Caco-2 (cell line): Measurements from ENCODE around the gene AHNAK2. TPM values are rescaled to one million over a fixed set of nuclear protein-coding genes. Genes with fewer than 3 reads are reported as not detected.

Experiments used
- BruUV-seq: library from RNA; stranded (reverse); fragments of 400-500 nt; replicated peaks from 2 replicates; lab custom pipeline; 2021; lab: Mats Ljungman, UMichigan
- CTCF ChIA-PET: fragments of 300-600 bp; sonication (Branson Sonifier 250); formaldehyde crosslinking; loops from one replicate; lab custom pipeline; 2022; ENCODE audit warnings: antibody characterized with exemption; lab: Charles Lee
- POLR2A ChIA-PET: fragments of 300-600 bp; sonication (Branson Sonifier 250); formaldehyde crosslinking; loops from one replicate; lab custom pipeline; 2022; ENCODE audit warnings: antibody characterized with exemption; lab: Charles Lee
- DNase-seq, 2 experiments: peaks; one replicate each; pipeline versions ENCODE4 v3.0.0 to v3.0.0-alpha.2; 2020 to 2022
- H3K27me3 ChIP-seq: replicated peaks from 2 replicates; pipeline ENCODE4 v1.6.0; 2011; ENCODE audit warnings: low read length; ENCODE audit not compliant: control insufficient read depth, insufficient read depth
- H3K36me3 ChIP-seq: 2 replicates; pipeline ENCODE4 v1.5.1; 2011; ENCODE audit warnings: low read length; ENCODE audit not compliant: control insufficient read depth, insufficient read depth
- H3K4me1 ChIP-seq: fragments of 250-450 bp; sonication (Bioruptor Pico); 2 replicates; pipeline ENCODE4 v1.5.1; 2020; ENCODE audit warnings: mild to moderate bottlenecking
- H3K4me3 ChIP-seq: 2 replicates; pipeline ENCODE4 v1.5.1; 2011; ENCODE audit warnings: low read depth, mild to moderate bottlenecking, control low read depth, low read length
- H3K9me3 ChIP-seq: fragments of 250-450 bp; sonication (Bioruptor Pico); 2 replicates; pipeline ENCODE4 v1.5.1; 2020; ENCODE audit warnings: mild to moderate bottlenecking, moderate library complexity
- H3K27ac Mint-ChIP-seq: one replicate; pipeline ENCODE4 v1.8.0; 2022; ENCODE audit warnings: mixed read lengths; ENCODE audit not compliant: unreplicated experiment
- H3K27me3 Mint-ChIP-seq: one replicate; pipeline ENCODE4 v1.8.0; 2022; ENCODE audit warnings: mixed read lengths; ENCODE audit not compliant: insufficient read depth, unreplicated experiment
- H3K36me3 Mint-ChIP-seq: one replicate; pipeline ENCODE4 v1.8.0; 2022; ENCODE audit warnings: mild to moderate bottlenecking, mixed read lengths; ENCODE audit not compliant: insufficient read depth, unreplicated experiment
- H3K4me1 Mint-ChIP-seq: one replicate; pipeline ENCODE4 v1.8.0; 2022; ENCODE audit warnings: low read depth, mixed read lengths; ENCODE audit not compliant: unreplicated experiment
- H3K4me3 Mint-ChIP-seq: one replicate; pipeline ENCODE4 v1.8.0; 2022; ENCODE audit warnings: mild to moderate bottlenecking, moderate library complexity, mixed read lengths; ENCODE audit not compliant: unreplicated experiment
- H3K9me3 Mint-ChIP-seq: one replicate; pipeline ENCODE4 v1.8.0; 2022; ENCODE audit warnings: mixed read lengths; ENCODE audit not compliant: unreplicated experiment
- CTCF ChIP-seq, 2 experiments: fragments of 200-600 bp in 1 of 2; IDR thresholded peaks; 1 replicate in 1 of 2; 2 replicates in 1 of 2; pipeline versions ENCODE4 v1.5.1 to v1.8.0; 2011 to 2022; ENCODE audit warnings: antibody characterized with exemption in 1 of 2, control low read depth in 1 of 2, inconsistent platforms in 1 of 2, low read depth in 1 of 2, low read length in 1 of 2, mild to moderate bottlenecking in 1 of 2, moderate library complexity in 1 of 2; ENCODE audit not compliant: insufficient read depth in 1 of 2, severe bottlenecking in 1 of 2, unreplicated experiment in 1 of 2
- intact Hi-C: fragments of 100-400 bp; cut with micrococcal nuclease; formaldehyde crosslinking; loops from one replicate; pipeline ENCODE4 v1.10.0; 2022; ENCODE audit not compliant: unreplicated experiment
- total RNA-seq: library from RNA; stranded (reverse); gene quantifications from 2 replicates; pipeline ENCODE4 v1.2.3, GENCODE V29; 2022

AHNAK2 gene
- total RNA-seq, 1 experiment from 2014 or later = 0.77 TPM

- Histone ChIP-seq H3K9me3 (no peaks in the 10 kb centered on the region), H3K4me1 (0 out of 2 replicates have a peak, but pooled peaks cover 3% of the 10 kb centered on the region), H3K4me3 (no peak overlapping the region), H3K27me3 (peaks cover 3% of the 10 kb centered on the region), H3K36me3 (no peaks in the 10 kb centered on the region)
- no peaks in the 10 kb centered on the region for H3K4me1 Mint-ChIP-seq
- no peaks in the 10 kb centered on the region for H3K36me3 Mint-ChIP-seq
- CTCF ChIA-PET = interaction anchor here (0.5 to 0.7 kb wide), 3 partner anchors 109 to 325 kb away, joined by 3 to 5 read pairs (median 4); no protein-coding TSS in a partner anchor
- no peaks in the 10 kb centered on the region for H3K9me3 Mint-ChIP-seq
- H3K27ac Mint-ChIP-seq = no peak overlapping the region
- H3K27me3 Mint-ChIP-seq = peaks cover 11% of the 10 kb centered on the region
- no peak for DNase-seq
- no peak overlapping the region for H3K4me3 Mint-ChIP-seq
- no peak for TF ChIP-seq CTCF (IDR thresholded peaks at IDR 0.05; ENCODE audit: insufficient read depth in 1 of 2, low read depth in 1 of 2, low read length in 1 of 2, severe bottlenecking in 1 of 2, unreplicated experiment in 1 of 2)
- BruUV-seq = no TSS peak
- POLR2A ChIA-PET = no interaction called here
- intact Hi-C loops = no loop called here
These were observed 41.0 kb downstream of the AHNAK2 start for GRCh38 chr14:104937161-104937560.

DNA sequence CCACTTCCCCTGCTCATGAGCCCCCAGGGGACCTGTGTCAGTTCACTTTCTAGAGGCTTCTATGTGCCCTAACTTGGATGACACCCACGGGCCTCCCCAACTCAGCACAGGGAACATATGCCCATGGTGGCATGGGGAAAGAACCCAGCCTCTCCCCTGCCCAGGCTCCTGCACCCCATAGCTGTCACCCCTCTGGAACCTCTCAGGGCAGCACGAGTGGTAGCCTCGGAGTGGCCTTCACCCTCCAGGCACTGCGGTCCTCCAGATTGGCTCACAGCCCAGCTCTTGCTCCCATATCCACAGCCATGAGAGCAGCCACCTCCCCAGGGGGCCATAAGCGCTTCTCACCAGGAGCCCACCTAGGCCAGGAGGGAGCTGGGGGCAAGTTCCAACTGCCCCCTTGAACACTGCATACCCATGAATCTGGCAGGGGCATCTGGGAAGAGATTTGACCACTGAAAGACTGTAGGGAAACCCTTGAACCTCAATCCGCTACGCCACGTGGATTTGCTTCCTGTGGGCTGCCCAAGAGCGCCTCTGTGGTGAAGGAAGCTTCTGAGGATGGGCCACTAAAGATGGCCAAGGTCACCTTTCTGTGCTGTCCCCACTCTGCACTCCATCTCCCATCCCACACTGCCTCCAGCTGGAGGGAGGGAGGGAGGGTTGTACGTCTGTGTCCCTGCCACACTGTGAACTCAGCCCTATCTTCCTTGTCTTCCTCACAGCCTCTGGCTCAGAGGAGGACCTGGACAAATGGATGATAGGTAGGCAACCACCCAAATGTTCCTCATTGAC is 41.6 kb downstream of the AHNAK2 start:
- no peak for TF ChIP-seq CTCF (IDR thresholded peaks at IDR 0.05; ENCODE audit: insufficient read depth in 1 of 2, low read depth in 1 of 2, low read length in 1 of 2, severe bottlenecking in 1 of 2, unreplicated experiment in 1 of 2)
- no TSS peak for BruUV-seq
- POLR2A ChIA-PET = no interaction called here
- H3K36me3 ChIP-seq = no peaks in the 10 kb centered on the region
- H3K27me3 Mint-ChIP-seq = peaks cover 11% of the 10 kb centered on the region
- H3K9me3 Mint-ChIP-seq = no peaks in the 10 kb centered on the region
- H3K27me3 ChIP-seq = peaks cover 3% of the 10 kb centered on the region
- H3K9me3 ChIP-seq = no peaks in the 10 kb centered on the region
- CTCF ChIA-PET = interaction anchor here (0.7 kb wide), 2 partner anchors 252 to 325 kb away, joined by 4 to 5 read pairs; no protein-coding TSS in a partner anchor
- no peak overlapping the region for H3K27ac Mint-ChIP-seq
- H3K4me1 ChIP-seq = 0 out of 2 replicates have a peak, but pooled peaks cover 3% of the 10 kb centered on the region
- no peak overlapping the region for H3K4me3 ChIP-seq
- no peak for DNase-seq
- intact Hi-C loops = no loop called here
- no peaks in the 10 kb centered on the region for H3K4me1 Mint-ChIP-seq
- no peaks in the 10 kb centered on the region for H3K36me3 Mint-ChIP-seq
- H3K4me3 Mint-ChIP-seq = no peak overlapping the region

DNA sequence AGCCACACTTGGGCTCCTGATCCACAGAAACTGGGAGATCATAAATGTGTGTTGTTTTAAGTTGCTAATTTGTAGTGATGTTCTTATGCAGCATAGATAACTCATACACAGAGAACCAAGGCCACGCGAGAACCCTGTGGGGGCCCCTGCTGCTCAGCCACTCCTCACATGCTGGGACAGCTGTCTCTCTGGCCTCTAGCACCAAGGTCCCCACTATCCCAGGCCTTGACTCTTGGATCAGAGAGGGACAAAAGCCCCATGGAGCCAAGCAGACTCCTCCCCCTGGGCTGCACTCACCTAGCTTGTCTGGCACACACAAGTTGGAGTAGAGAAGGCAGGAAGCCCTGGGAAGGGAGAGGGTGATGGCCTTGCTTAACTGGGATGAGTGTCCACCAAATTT is 42.2 kb downstream of the AHNAK2 start:
- ChIA-PET CTCF (no interaction called here), POLR2A (no interaction called here)
- DNase-seq = no peak
- no peaks in the 10 kb centered on the region for H3K9me3 ChIP-seq
- H3K36me3 ChIP-seq = no peaks in the 10 kb centered on the region
- peaks cover 3% of the 10 kb centered on the region for H3K27me3 ChIP-seq
- Mint-ChIP-seq H3K27me3 (peaks cover 11% of the 10 kb centered on the region), H3K9me3 (no peaks in the 10 kb centered on the region), H3K4me1 (no peaks in the 10 kb centered on the region), H3K4me3 (no peak overlapping the region), H3K27ac (no peak overlapping the region), H3K36me3 (no peaks in the 10 kb centered on the region)
- no peak overlapping the region for H3K4me3 ChIP-seq
- intact Hi-C loops = no loop called here
- no TSS peak for BruUV-seq
- TF ChIP-seq CTCF (IDR thresholded peaks at IDR 0.05; ENCODE audit: insufficient read depth in 1 of 2, low read depth in 1 of 2, low read length in 1 of 2, severe bottlenecking in 1 of 2, unreplicated experiment in 1 of 2) = no peak
- H3K4me1 ChIP-seq = 0 out of 2 replicates have a peak, but pooled peaks cover 3% of the 10 kb centered on the region
